ENCODE data around the gene CELF2.

DNA sequence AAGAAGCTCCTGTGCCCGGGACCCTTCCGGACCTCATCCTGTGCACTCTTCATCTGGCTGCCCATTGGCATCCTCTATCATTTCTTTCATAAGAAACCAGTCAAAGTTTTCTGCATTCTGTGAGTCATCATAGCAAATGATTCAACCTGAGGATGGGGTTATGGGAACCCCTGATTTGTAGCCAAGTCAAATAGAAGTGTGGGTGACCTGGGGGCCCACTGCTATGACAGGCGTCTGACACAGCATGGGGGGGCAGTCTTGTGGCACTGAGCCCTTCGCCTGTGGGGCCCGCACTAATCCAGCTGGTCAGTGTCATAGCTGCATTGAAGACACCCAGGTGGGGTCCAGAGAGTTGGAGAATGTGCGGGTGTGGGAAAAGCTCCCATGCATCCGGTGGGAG is 363.4 kb downstream of the CELF2 start:
- TF ChIP-seq CTCF (IDR thresholded peaks at IDR 0.05): no peak
- no peak for TF ChIP-seq POLR2A (IDR thresholded peaks at IDR 0.05)
- no peak for TF ChIP-seq EP300 (IDR thresholded peaks at IDR 0.05)
